Activated naive CD4-positive, alpha-beta T cell treated with anti-CD3 and anti-CD28 coated beads, Interleukin-2, amount 10 ng/mL, durations not matched to agents 7 days and 5 days (primary cell): ENCODE data around the gene TMEM238.
A peak's percentile ranks its signal among the peaks of the same experiment; 100 is the strongest.
"Not testable (repeated sequence)": the region's sequence is repeated elsewhere in the genome, so short reads cannot be mapped to it uniquely, and the experiment has no call there.

Source experiments
- CTCF ChIA-PET: fragments of 350-600 bp; sonication (Branson Sonifier 250); formaldehyde crosslinking; loops from one replicate; lab custom pipeline; 2021; ENCODE audit warnings: antibody characterized with exemption; lab: Charles Lee
- DNase-seq: peaks from one replicate; pipeline ENCODE4 v3.0.0-alpha.2; 2020
- H3K27ac Mint-ChIP-seq: one replicate; pipeline ENCODE4 v1.8.0; 2021; ENCODE audit warnings: mild to moderate bottlenecking, moderate library complexity, mixed read lengths
- H3K27me3 Mint-ChIP-seq: one replicate; pipeline ENCODE4 v1.8.0; 2021; ENCODE audit warnings: mild to moderate bottlenecking, mixed read lengths
- H3K36me3 Mint-ChIP-seq: one replicate; pipeline ENCODE4 v1.8.0; 2021; ENCODE audit warnings: mixed read lengths
- H3K4me1 Mint-ChIP-seq: one replicate; pipeline ENCODE4 v1.8.0; 2021; ENCODE audit warnings: mixed read lengths
- H3K4me3 Mint-ChIP-seq: one replicate; pipeline ENCODE4 v1.8.0; 2021; ENCODE audit warnings: mild to moderate bottlenecking, moderate library complexity, mixed read lengths
- H3K9me3 Mint-ChIP-seq: one replicate; pipeline ENCODE4 v1.8.0; 2021; ENCODE audit warnings: mixed read lengths

The TMEM238 gene

GRCh38 chr19:55408533-55408872 is 24.4 kb upstream of the TMEM238 start:
- H3K27ac Mint-ChIP-seq, result peak overlapping the region; percentile 98
- H3K27me3 Mint-ChIP-seq, result peaks cover 25% of the 10 kb centered on the region
- H3K36me3 Mint-ChIP-seq, result peaks cover 35% of the 10 kb centered on the region
- peaks cover 39% of the 10 kb centered on the region for H3K4me1 Mint-ChIP-seq
- CTCF ChIA-PET, result interaction anchor here (0.7 to 1.2 kb wide), 4 partner anchors 11 to 116 kb away, joined by 3 to 5 read pairs (median 4); partner anchors contain the start of gene TMEM238
- no peak for DNase-seq
- H3K9me3 Mint-ChIP-seq, result peaks cover 13% of the 10 kb centered on the region
- H3K4me3 Mint-ChIP-seq, result peak overlapping the region; percentile 95

GRCh38 chr19:55407800-55408532 is 23.9 kb upstream of the TMEM238 start:
- Mint-ChIP-seq H3K4me3 (peak overlapping the region; percentile 95), H3K36me3 (peaks cover 40% of the 10 kb centered on the region), H3K27me3 (peaks cover 20% of the 10 kb centered on the region), H3K27ac (peak overlapping the region; percentile 98), H3K4me1 (peaks cover 44% of the 10 kb centered on the region), H3K9me3 (peaks cover 13% of the 10 kb centered on the region)
- CTCF ChIA-PET, result interaction anchor here (0.8 to 1.2 kb wide), 3 partner anchors 11 to 116 kb away, joined by 3 to 5 read pairs (median 5); partner anchors contain the start of gene TMEM238
- DNase-seq, result peak; percentile 98

DNA sequence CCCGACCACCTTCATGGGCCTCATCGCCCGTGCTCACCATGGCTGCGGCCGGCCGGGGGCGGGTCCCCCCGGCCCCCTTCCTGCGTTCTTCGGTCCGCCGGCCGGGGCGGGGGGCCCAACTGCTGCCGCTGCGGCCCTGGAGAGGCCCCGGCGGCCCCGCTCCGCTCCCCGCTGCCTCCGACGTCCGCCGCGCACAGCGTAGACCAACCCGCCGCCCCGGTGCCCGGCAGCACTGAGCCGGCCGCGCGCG is 23.4 kb upstream of the TMEM238 start, which contains the start of gene UBE2S:
Gene UBE2S (minus strand): TSS at position 239 of the 250 bp plus-strand sequence. CDS start 199 bp downstream, at position 40.
- DNase-seq, CTCF ChIA-PET: not testable (repeated sequence)
- peak within 1 kb of the TSS; percentile 98 for H3K27ac Mint-ChIP-seq
- H3K9me3 Mint-ChIP-seq, result peaks cover 13% of the 10 kb centered on the region
- H3K4me1 Mint-ChIP-seq, result peaks cover 49% of the 10 kb centered on the region
- H3K36me3 Mint-ChIP-seq, result peaks cover 45% of the 10 kb centered on the region
- H3K4me3 Mint-ChIP-seq, result peak within 1 kb of the TSS; percentile 95
- H3K27me3 Mint-ChIP-seq, result peaks cover 20% of the 10 kb centered on the region

DNA sequence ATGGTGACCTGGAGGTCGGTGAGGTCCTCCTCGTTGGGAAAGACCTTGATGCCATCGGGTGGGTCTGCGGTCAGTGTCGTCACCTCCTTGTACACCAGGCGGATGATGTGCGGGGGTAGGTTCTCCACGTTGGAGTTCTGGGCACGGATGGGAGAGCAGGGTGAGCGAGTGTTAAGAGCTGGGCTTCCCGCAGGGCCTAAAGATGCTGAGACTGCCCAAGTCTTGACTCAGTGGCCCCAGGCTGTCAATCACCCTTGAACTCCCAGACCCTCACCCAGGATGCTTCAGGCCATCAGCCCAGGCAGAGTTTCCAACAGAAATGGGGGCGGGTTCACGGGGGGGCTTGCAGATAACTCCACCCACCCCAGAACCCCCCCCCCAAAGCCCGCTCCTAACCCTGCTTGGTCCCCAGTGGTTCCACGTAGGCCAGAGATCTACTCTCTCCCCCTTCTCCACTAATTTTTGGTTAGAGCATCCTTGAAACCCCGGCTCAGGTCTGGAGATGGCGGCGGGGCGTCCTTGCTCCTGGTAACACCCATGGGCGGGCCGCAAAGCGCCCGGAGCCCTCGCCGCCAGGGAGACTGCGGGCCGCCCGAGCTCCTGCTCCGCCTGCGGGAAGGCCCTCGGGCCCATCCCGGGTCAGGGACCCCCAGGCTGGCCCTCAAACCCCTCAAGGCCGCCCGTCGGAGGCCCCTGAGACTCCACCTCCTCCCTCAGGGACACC is 22.9 kb upstream of the TMEM238 start:
- H3K27ac Mint-ChIP-seq, result peak overlapping the region; percentile 86
- peak overlapping the region; percentile 95 for H3K4me3 Mint-ChIP-seq
- peaks cover 50% of the 10 kb centered on the region for H3K36me3 Mint-ChIP-seq
- peaks cover 13% of the 10 kb centered on the region for H3K9me3 Mint-ChIP-seq
- CTCF ChIA-PET, result interaction anchor here (1.0 kb wide), 1 partner anchor 47 kb away, joined by 3 read pairs; no protein-coding TSS in a partner anchor
- H3K4me1 Mint-ChIP-seq, result peaks cover 50% of the 10 kb centered on the region
- no peak for DNase-seq
- H3K27me3 Mint-ChIP-seq, result peaks cover 20% of the 10 kb centered on the region

DNA sequence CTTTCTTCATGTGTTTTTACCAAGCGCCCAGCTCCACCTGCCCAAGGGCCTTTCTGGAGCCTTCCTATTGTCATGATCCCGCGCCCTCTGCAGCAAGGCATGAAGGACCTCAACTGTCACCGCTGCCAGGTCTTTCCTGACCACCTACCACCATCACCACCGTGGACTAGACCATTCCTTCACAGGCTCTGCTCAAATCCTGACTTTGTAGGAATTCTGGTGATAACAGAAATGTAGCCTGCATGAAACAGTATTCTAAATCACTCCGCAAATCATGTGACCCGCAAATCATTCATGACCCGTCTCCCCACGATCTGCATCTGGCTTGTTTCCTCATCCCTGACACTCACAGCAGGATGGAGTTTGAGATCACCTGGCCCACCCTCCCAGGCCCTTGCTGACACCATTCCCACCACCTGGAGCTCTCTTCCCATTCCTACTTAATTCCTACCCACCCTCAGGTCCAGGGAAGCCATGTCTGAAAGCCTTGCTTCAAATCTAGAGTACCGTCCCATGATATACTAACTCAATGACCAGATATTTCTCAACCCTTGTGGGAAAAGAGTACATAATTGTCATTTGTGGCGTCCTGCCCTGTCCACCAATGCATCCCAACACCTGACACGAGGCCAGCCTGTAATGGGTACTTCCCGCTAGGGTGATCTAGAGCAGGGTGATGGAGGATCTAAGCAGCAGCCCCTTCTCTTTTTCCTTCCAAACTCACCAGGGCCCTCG is 22.2 kb upstream of the TMEM238 start:
- peaks cover 18% of the 10 kb centered on the region for H3K27me3 Mint-ChIP-seq
- H3K27ac Mint-ChIP-seq, result peak overlapping the region; percentile 86
- no peak for DNase-seq
- peaks cover 53% of the 10 kb centered on the region for H3K4me1 Mint-ChIP-seq
- peaks cover 13% of the 10 kb centered on the region for H3K9me3 Mint-ChIP-seq
- CTCF ChIA-PET, result interaction anchor here (1.0 kb wide), 1 partner anchor 48 kb away, joined by 3 read pairs; no protein-coding TSS in a partner anchor
- peaks cover 53% of the 10 kb centered on the region for H3K36me3 Mint-ChIP-seq
- H3K4me3 Mint-ChIP-seq, result peak overlapping the region; percentile 95

GRCh38 chr19:55405638-55406037 is 21.5 kb upstream of the TMEM238 start:
- Mint-ChIP-seq H3K36me3 (peaks cover 58% of the 10 kb centered on the region), H3K27ac (peak overlapping the region; percentile 86), H3K4me3 (peak overlapping the region; percentile 95), H3K4me1 (peaks cover 53% of the 10 kb centered on the region), H3K9me3 (peaks cover 13% of the 10 kb centered on the region), H3K27me3 (peaks cover 12% of the 10 kb centered on the region)
- CTCF ChIA-PET, result no interaction called here
- no peak for DNase-seq

GRCh38 chr19:55402509-55402908 is 18.4 kb upstream of the TMEM238 start:
- H3K27ac Mint-ChIP-seq, result no peak overlapping the region
- no peak overlapping the region for H3K4me3 Mint-ChIP-seq
- H3K27me3 Mint-ChIP-seq, result no peaks in the 10 kb centered on the region
- H3K4me1 Mint-ChIP-seq, result peaks cover 51% of the 10 kb centered on the region
- CTCF ChIA-PET, result interaction anchor here (0.5 kb wide), 1 partner anchor 272 kb away, joined by 3 read pairs; no protein-coding TSS in a partner anchor
- peaks cover 53% of the 10 kb centered on the region for H3K36me3 Mint-ChIP-seq
- H3K9me3 Mint-ChIP-seq, result no peaks in the 10 kb centered on the region
- DNase-seq, result no peak

DNA sequence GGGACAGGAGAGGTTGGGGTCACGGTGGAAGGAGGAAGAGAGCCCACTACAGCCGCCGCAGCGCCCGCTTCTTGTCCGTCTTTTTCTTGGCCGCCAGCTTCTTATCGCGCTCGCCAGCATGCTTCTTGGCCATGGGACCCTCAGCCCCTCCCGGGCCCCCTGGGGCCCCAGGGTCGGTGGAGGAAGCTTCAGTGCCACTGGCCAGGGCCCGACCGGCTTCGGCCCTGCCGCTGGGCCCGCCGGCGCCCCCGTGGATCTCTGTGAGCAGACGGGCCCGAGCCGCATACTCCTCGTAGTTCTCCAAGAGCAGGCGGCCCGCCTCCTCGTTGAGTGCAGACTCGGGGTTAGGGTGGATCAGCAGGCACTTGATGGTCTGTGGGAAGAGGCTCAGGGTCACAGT is 17.3 kb upstream of the TMEM238 start:
- H3K9me3 Mint-ChIP-seq, CTCF ChIA-PET, DNase-seq, H3K4me3 Mint-ChIP-seq, H3K27me3 Mint-ChIP-seq, H3K27ac Mint-ChIP-seq: not testable (repeated sequence)
- Mint-ChIP-seq H3K4me1 (peaks cover 49% of the 10 kb centered on the region), H3K36me3 (peaks cover 49% of the 10 kb centered on the region)

- Mint-ChIP-seq H3K27ac (peak overlapping the region; percentile 54), H3K27me3 (no peaks in the 10 kb centered on the region), H3K4me1 (peaks cover 40% of the 10 kb centered on the region), H3K4me3 (no peak overlapping the region), H3K9me3 (no peaks in the 10 kb centered on the region), H3K36me3 (peaks cover 40% of the 10 kb centered on the region)
- DNase-seq, result no peak
- CTCF ChIA-PET, result no interaction called here
These were observed 16.4 kb upstream of the TMEM238 start for GRCh38 chr19:55400281-55401087.

GRCh38 chr19:55398200-55398925 is 14.3 kb upstream of the TMEM238 start:
- Mint-ChIP-seq H3K27ac (peak overlapping the region; percentile 72), H3K4me1 (peaks cover 28% of the 10 kb centered on the region), H3K9me3 (no peaks in the 10 kb centered on the region), H3K27me3 (no peaks in the 10 kb centered on the region), H3K4me3 (no peak overlapping the region), H3K36me3 (peaks cover 28% of the 10 kb centered on the region)
- CTCF ChIA-PET, result interaction anchor here (1.5 kb wide), 1 partner anchor 20 kb away, joined by 3 read pairs; no protein-coding TSS in a partner anchor
- no peak for DNase-seq

DNA sequence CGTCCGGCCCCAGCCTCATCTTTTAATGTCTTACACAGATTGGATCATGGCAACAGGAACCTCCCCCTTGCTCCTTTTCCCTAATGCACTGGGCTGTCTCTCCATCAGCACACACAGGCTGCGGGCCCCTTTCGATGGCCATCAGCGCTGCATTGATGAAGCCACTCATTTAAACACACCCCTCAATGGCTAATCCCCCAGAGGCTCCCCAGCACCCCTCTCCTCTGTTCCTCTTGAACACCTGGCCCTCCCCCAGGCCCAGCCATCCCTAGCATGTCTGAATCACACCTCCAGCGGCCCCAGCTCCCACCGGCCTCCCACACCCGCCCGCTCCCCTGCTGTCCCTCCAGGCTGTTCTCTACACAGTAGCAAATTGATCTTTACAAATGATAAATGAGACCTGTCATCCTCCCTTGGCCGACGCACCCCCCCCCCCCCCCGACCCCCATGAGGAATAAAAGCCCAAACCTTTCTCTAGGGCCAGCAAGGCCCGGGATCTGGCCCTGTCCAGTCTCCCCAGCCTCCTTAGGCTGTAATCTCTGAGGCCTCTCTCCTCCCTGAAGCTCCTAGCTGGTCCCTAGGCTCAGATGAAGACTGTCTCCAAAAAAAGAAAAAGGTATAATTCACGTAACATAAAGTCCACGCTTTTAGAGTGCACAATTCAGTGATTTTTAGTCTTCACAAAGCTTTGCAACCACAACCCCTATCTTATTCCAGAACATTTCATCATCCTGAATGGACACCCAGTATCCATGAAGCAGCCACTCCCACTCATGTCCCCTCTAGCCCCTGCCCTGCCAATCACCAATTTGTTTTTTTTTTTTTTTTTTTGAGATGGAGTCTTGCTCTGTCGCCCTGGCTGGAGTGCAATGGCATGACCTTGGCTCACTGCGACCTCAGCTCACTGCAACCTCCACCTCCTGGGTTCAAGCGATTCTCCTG is 9.0 kb upstream of the TMEM238 start:
- Mint-ChIP-seq H3K4me3 (no peak overlapping the region), H3K4me1 (peaks cover 30% of the 10 kb centered on the region), H3K27ac (no peak overlapping the region), H3K36me3 (peaks cover 24% of the 10 kb centered on the region), H3K9me3 (no peaks in the 10 kb centered on the region), H3K27me3 (no peaks in the 10 kb centered on the region)
- CTCF ChIA-PET, result no interaction called here
- DNase-seq, result no peak
